Duodenal mucosa (tissue), 2 donors: ENCODE measurements around the gene USHBP1.

ENCODE experiments used
- H3K27ac ChIP-seq: one replicate; pipeline ENCODE4 v1.7.0; 2013; ENCODE audit warnings: low read depth, low read length
- H3K27me3 ChIP-seq, 2 donors: one replicate each; pipeline ENCODE4 v1.7.0; 2013; ENCODE audit warnings: low read length in 2 of 2, control low read depth in 1 of 2; ENCODE audit not compliant: insufficient read depth in 2 of 2, control insufficient read depth in 1 of 2
- H3K36me3 ChIP-seq, 2 donors: one replicate each; pipeline ENCODE4 v1.7.0; 2013; ENCODE audit warnings: low read length in 2 of 2, control low read depth in 1 of 2; ENCODE audit not compliant: insufficient read depth in 2 of 2, control insufficient read depth in 1 of 2
- H3K4me1 ChIP-seq, 2 donors: one replicate each; pipeline ENCODE4 v1.7.0; 2013; ENCODE audit warnings: low read length in 2 of 2, control low read depth in 1 of 2; ENCODE audit not compliant: insufficient read depth in 2 of 2, control insufficient read depth in 1 of 2
- H3K4me3 ChIP-seq, 2 donors: one replicate each; pipeline ENCODE4 v1.7.0; 2013; ENCODE audit warnings: low read length in 2 of 2, low read depth in 1 of 2
- H3K9ac ChIP-seq, 2 donors: one replicate each; pipeline ENCODE4 v1.7.0; 2013; ENCODE audit warnings: low read length in 2 of 2, low read depth in 1 of 2
- H3K9me3 ChIP-seq, 2 donors: one replicate each; pipeline ENCODE4 v1.7.0; 2013; ENCODE audit warnings: low read length in 2 of 2, control low read depth in 1 of 2; ENCODE audit not compliant: control insufficient read depth in 1 of 2

The USHBP1 gene

DNA sequence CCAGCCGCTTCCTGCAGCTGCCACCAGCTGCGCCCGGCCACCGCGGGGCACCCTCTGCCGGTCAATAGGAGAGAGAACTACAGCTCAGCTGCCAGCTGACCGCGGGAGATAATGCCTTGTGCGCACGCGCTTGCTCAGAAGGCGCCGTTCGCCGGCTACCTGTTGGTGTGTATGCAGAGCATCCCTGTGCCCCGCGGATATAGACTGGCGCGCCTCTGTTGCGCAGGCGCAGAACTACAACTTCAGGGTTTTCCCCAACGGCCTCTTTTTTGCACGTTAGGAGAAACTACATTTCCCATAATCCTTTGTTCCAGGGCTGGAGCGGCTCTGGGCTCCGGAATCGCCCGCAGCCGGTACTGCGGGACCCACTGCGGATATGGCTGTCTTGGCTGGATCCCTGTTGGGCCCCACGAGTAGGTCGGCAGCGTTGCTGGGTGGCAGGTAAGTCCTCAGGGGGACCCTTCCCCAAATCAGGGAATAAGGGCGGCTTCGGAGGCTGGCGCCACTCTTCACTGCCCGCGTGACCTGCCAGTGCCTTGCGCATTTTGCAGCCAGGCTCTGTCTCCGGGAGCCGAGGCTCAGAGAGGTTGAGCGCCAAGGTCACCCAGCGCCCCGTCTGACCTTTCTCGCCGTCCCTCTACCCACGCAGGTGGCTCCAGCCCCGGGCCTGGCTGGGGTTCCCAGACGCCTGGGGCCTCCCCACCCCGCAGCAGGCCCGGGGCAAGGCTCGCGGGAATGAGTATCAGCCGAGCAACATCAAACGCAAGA is 41.2 kb upstream of the USHBP1 start, which contains the start of gene MRPL34:
Gene MRPL34 (plus strand): TSS at position 356 of the 768 bp plus-strand sequence. CDS start 21 bp downstream, at position 377.
- H3K36me3 ChIP-seq, result no peaks in the 10 kb centered on the region
- H3K27me3 ChIP-seq, result no peaks in the 10 kb centered on the region
- H3K4me3 ChIP-seq, result peak within 1 kb of the TSS; percentile 74 to 91
- H3K4me1 ChIP-seq, result peaks cover 24 to 40% of the 10 kb centered on the region in 2 donors
- H3K9me3 ChIP-seq, result no peaks in the 10 kb centered on the region
- peak within 1 kb of the TSS; percentile 95 for H3K27ac ChIP-seq
- peak within 1 kb of the TSS; percentile 85 to 96 for H3K9ac ChIP-seq

DNA sequence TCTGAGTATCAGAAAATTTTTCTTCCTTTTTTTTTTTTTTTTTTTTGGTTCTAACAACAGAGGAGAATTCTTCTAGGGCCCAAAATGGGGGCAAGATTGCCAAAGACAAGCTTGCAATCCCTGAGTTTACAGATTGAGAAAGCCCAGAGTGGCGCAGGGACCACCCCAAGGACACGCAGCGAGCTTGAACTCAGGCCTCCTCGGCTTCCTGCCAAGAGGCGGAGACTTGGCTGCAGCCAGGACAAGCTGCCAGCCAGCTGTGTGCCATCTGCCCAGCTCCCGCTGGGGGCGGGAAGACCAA is 40.6 kb upstream of the USHBP1 start:
- H3K9me3 ChIP-seq, result no peaks in the 10 kb centered on the region
- H3K27ac ChIP-seq, result peak overlapping the region; percentile 95
- H3K4me3 ChIP-seq, result peak overlapping the region; percentile 10 to 91
- no peaks in the 10 kb centered on the region for H3K27me3 ChIP-seq
- H3K4me1 ChIP-seq, result peaks cover 18 to 34% of the 10 kb centered on the region in 2 donors
- no peak overlapping the region for H3K9ac ChIP-seq
- no peaks in the 10 kb centered on the region for H3K36me3 ChIP-seq

DNA sequence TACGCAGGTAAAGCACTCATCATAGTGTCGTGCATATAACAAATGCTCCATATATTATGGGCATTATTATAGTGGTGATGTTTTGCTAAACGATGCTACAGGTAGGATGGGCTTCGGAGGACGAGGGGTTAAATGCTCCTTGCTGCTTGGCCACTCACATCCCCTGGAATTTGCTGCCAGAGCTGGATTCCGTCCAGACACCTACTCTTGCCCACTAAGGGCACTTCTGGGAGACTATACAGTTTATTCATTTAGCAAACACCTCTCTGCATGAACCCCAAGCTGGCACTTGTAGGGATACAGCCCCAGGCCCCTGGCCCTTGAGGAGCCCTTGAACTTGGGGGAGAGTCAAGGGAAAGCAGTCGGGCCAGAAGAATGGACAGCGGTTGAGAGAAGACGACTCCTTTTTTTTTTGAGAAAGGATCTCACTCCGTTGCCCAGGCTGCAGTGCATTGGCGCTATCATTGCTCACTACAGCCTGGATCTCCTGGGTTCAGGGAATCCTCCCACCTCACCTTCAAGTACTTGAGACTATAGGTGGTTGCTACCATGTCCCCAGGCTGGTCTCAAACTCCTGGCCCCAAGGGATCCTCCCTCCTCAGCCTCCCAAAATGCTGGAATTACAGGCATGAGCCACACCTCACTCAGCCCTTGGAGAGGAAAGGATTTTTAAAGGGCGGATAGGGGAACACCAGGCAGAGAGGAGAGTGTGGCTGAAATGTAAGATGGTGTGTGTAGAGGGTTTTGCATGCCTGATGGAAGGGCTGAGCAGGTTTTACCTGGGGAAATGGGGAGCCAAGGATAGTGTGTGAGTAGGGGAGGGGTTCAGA is 40.1 kb upstream of the USHBP1 start:
- Histone ChIP-seq H3K27me3 (no peaks in the 10 kb centered on the region), H3K9ac (no peak overlapping the region), H3K4me1 (peaks cover 16 to 30% of the 10 kb centered on the region in 2 donors), H3K4me3 (peak overlapping the region in 1 of 2 donors; percentile 10), H3K27ac (no peak overlapping the region), H3K9me3 (no peaks in the 10 kb centered on the region), H3K36me3 (no peaks in the 10 kb centered on the region)

DNA sequence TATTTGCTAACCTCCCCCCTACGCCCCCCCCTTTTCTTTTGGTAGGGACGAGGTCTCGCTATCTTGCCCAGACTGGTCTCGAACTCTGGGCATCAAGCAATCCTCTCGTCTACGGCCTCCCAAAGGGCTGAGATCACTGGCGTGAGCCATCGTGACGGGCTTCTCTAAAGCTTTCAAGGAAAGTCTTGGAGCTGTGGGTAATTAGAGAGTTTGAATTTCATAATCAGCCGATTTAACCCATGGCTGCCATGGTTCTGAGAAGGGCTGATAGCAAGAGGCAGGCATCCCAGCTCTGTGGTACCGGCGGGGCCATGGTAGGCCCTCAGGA is 39.4 kb upstream of the USHBP1 start:
- H3K36me3 ChIP-seq, result no peaks in the 10 kb centered on the region
- no peaks in the 10 kb centered on the region for H3K9me3 ChIP-seq
- no peak overlapping the region for H3K9ac ChIP-seq
- H3K4me3 ChIP-seq, result peak overlapping the region; percentile 61 to 62
- no peaks in the 10 kb centered on the region for H3K27me3 ChIP-seq
- H3K4me1 ChIP-seq, result peaks cover 16 to 30% of the 10 kb centered on the region in 2 donors
- H3K27ac ChIP-seq, result no peak overlapping the region

DNA sequence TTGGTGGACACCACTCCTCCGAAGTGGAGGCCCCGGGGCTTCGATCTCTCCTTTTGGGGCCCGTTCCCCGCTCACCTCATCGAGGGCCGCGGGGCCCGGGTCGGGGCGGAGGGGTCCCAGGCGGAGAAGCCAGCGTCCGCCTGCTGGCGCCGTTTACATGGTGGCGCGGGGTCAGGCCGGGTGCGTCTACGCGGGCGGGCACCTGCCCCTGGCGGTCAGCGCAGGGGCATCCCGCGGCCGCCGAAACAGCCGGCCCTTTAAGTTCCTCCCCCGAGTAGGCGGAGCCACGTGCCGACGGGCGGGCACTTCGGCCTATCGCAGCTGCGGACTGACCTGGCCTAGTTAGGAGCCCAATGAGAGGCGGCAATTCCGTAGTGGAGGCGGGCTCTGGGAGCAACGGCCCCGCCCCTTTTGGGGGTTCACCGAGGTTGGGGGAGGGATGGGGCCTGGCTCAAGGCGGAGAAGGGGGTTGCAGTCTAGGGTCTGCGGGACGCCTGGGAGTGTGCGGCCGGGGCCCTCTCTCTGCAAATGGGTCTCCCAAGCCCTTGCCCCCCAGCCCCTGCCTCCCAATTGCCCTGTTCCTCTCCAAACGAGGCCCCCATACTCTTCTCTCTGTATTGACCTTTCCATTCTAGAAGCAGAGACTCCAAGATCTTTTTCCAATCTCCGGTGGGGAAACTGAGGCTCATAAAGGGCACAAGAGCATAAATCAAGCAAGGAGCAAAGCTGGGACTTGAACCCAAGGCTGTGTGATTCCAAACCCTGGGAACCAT is 38.8 kb upstream of the USHBP1 start, which contains the start of gene ABHD8:
Gene ABHD8 (minus strand): TSS at position 259 of the 773 bp plus-strand sequence. CDS start 1,809 bp downstream, outside the sequence.
- Histone ChIP-seq H3K9me3 (peaks cover 0 to under 1% of the 10 kb centered on the region in 2 donors), H3K4me3 (peak within 1 kb of the TSS; percentile 61 to 62), H3K4me1 (peaks cover 16 to 30% of the 10 kb centered on the region in 2 donors), H3K9ac (peak within 1 kb of the TSS in 1 of 2 donors; percentile 51), H3K36me3 (no peaks in the 10 kb centered on the region), H3K27ac (no peak within 1 kb of the TSS), H3K27me3 (no peaks in the 10 kb centered on the region)

DNA sequence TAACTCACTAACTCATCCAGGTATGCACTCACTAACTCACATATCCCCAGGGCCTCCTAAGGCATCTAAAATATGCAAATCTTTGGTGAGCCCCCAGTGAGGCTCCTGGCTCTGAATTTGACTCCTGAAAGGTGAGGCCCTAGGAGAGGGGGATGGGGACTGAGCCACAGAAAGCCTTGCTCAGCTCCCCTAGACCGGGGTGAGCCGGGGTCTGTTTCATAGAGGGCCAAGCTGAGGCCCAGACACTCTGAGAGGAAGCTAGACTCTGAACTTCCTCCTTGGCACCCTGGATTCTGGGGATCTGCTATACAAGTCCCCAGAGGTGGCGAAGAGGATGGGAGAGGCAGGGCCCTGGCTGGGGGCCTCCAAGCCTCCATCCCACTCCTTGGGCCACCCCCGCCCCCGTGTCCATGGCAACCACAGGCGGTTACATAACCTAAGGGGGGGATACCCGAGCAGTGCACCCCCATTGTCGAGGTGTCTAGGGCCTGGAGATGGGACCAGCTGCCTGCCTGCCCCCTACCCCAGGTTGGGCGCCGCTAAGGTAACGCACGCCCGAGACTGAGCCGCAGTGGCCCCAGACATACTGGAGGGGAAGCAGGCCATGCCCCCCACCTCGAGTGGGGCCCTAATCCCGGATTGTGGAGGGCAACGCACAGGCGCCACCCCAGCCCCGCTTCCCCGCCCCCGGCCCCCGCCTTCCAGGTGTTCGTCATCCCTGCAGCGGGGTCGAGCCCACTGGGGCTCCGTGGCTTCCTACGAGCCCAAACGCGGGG is 38.0 kb upstream of the USHBP1 start:
- Histone ChIP-seq H3K36me3 (no peaks in the 10 kb centered on the region), H3K9ac (peak overlapping the region in 1 of 2 donors; percentile 51), H3K27ac (no peak overlapping the region), H3K4me1 (peaks cover 16 to 30% of the 10 kb centered on the region in 2 donors), H3K4me3 (peak overlapping the region; percentile 61 to 62), H3K9me3 (peaks cover 3% of the 10 kb centered on the region in 2 donors), H3K27me3 (no peaks in the 10 kb centered on the region)

DNA sequence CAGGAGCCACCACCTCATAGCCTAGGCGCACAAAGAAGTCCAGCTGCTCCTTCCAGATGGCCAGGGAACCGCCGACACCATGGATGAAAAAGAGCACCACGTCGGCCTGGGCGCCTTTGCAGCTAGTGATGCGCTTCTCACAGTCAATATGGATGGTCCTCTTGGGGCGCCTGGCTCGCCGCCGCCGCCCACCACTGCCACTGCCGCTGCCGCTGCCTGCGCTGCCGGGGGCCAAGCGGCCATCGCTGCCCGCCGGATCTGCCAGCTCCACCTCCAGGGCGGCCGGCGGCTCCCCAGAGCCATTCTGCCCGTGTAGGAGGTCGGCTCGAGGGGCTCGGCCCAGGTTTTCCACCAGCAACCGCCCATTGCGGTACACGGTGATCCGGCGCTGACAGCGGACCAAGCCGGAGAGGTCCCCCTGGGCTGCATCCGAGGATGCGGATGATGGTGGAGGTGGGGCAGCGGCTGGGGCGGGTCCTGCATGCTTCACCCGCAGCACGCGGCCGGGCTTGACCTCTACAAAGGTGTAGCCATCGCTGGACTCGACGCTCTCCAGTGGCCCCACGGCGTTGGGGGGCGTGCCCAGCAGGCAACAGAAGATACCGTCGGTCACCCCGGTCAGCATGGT is 36.6 kb upstream of the USHBP1 start:
- H3K27me3 ChIP-seq, result no peaks in the 10 kb centered on the region
- H3K4me3 ChIP-seq, result no peak overlapping the region
- peaks cover 16 to 23% of the 10 kb centered on the region in 2 donors for H3K4me1 ChIP-seq
- peaks cover 3% of the 10 kb centered on the region in 2 donors for H3K9me3 ChIP-seq
- H3K36me3 ChIP-seq, result no peaks in the 10 kb centered on the region
- no peak overlapping the region for H3K9ac ChIP-seq
- H3K27ac ChIP-seq, result no peak overlapping the region

DNA sequence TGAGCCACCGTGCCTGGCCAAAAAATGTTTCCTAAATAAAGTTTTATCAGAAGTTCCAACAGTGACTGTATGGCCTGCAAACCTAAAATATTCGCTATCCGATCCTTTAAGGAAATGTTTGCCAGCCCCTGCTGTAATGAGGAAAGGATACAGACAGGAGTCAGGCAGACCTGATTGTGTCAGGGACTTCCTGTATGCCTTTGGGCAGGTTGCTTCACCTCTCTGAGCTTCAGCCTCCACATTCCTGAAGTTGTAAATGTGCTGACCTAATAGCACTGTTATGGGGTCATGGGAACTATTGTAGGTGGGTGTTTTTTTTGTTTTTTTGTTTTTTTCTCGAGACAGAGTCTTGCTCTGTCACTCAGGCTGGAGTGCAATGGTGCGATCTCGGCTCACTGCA is 32.4 kb upstream of the USHBP1 start:
- H3K9me3 ChIP-seq, result peaks cover 3% of the 10 kb centered on the region in 2 donors
- H3K27ac ChIP-seq, result no peak overlapping the region
- no peak overlapping the region for H3K9ac ChIP-seq

DNA sequence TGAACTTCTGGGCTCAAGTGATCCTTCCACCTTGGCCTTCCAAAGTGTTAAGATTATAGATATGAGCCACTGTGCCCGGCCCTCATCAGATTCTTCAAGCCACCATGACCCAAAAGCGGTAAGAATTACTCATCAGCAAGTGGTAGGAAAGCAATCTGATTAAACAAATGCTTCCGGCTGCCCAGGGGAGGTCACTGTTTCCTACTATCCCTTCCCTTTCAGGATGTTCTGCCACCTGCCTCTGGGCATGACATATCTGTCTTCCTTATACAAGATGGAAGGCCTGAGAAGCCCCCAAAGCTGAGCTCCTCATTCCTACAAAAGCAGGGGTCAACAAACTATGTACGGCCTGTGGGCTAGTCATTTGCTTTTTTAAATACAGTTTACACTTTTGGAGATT is 31.7 kb upstream of the USHBP1 start:
- Histone ChIP-seq H3K9me3 (peaks cover 3% of the 10 kb centered on the region in 2 donors), H3K27me3 (no peaks in the 10 kb centered on the region), H3K9ac (no peak overlapping the region), H3K4me3 (no peak overlapping the region), H3K4me1 (peaks cover 0 to 9% of the 10 kb centered on the region in 2 donors), H3K27ac (no peak overlapping the region), H3K36me3 (no peaks in the 10 kb centered on the region)

More for the DNA sequence above, 32.4 kb upstream of the USHBP1 start:
- peaks cover 0 to 7% of the 10 kb centered on the region in 2 donors for H3K4me1 ChIP-seq
- H3K27me3 ChIP-seq, result no peaks in the 10 kb centered on the region
- H3K4me3 ChIP-seq, result no peak overlapping the region
- no peaks in the 10 kb centered on the region for H3K36me3 ChIP-seq
